GM12891 (cell line): ENCODE results near the gene ZNF789.
A peak's percentile ranks its signal among the peaks of the same experiment; 100 is the strongest.

ENCODE experiments used
- DNase-seq: peaks from one replicate; pipeline ENCODE4 v3.0.0; 2011; ENCODE audit warnings: low spot score; ENCODE audit not compliant: insufficient read length
- FAIRE-seq: peaks from 2 replicates; lab custom pipeline; 2011; peaks lifted over from hg19 to GRCh38; lab: Jason Lieb, UNC
- PAX5 ChIP-seq: IDR thresholded peaks from 2 replicates; pipeline ENCODE4 v1.6.1; 2011; ENCODE audit warnings: low read length, moderate library complexity, mild to moderate bottlenecking; ENCODE audit not compliant: insufficient read depth, severe bottlenecking
- POLR2A ChIP-seq: IDR thresholded peaks from 2 replicates; pipeline ENCODE4 v1.6.1; 2011; ENCODE audit warnings: low read depth, low read length, control low read depth
- POLR2AphosphoS5 ChIP-seq: IDR thresholded peaks from 2 replicates; pipeline ENCODE4 v1.6.1; 2011; ENCODE audit warnings: low read depth, low read length, control low read depth
- POU2F2 ChIP-seq: IDR thresholded peaks from 2 replicates; pipeline ENCODE4 v1.6.1; 2011; ENCODE audit warnings: low read depth, mild to moderate bottlenecking, control low read depth, low read length, moderate library complexity
- SPI1 ChIP-seq: IDR thresholded peaks from 2 replicates; pipeline ENCODE4 v1.6.1; 2011; ENCODE audit warnings: low read depth, low read length, control low read depth
- TAF1 ChIP-seq: IDR thresholded peaks from 2 replicates; pipeline ENCODE4 v1.6.1; 2011; ENCODE audit warnings: low read depth, low read length, control low read depth

The ZNF789 gene

DNA sequence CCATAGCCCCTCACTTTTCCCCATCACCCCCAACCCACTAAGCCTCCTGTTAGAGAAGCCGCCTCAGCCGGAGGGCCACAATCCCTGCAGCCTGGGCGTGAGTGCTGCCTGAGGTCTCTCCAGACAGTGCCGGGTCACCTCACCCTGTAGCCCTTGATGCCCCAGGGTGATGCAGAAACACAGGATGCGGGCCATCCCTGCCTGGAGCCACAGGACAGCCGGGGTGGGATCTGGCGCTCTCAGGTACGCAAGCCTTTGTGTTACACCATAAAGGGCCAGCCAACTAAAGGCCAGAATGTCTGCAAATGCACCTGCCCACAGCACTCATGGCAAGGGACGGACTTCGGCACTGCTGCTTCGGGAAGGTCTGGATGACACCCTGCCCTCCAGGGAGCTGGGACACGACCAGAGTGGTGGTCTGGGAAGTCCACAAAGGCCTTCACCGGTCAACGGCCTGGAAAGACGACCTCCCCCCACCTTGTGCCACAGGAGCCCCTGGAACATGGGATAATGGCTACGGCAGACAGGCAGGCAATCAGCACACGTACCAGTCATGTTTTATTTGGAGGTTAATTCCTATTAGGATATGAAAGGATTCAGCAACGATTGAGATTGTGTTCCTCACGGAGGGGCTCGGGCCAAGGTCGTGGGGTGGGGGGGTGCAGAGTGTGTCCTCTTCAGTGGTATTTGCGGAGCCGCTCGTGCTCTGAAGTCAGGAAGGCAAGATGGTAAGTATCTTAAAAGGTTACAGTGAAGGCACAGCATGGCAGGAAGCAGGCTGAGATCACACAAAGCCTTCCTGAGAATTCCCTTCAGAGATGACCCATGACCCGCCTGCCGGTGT is 14.8 kb upstream of the ZNF789 start:
- DNase-seq, result no peak
- no peak for FAIRE-seq
- 0 out of 2 replicates have a peak, but pooled peaks have one; percentile 25 for TF ChIP-seq POU2F2
- TF ChIP-seq POLR2A, result no peak; the same call in 1 of the 2 replicates

- FAIRE-seq, result peak; percentile 64
- no peak; the same call in 1 of the 2 replicates for TF ChIP-seq POLR2AphosphoS5
- TF ChIP-seq POLR2A, result no peak
- TF ChIP-seq SPI1, result no peak
- TF ChIP-seq TAF1, result no peak
- TF ChIP-seq POU2F2, result no peak
- no peak for TF ChIP-seq PAX5
- DNase-seq, result no peak
Observed at GRCh38 chr7:99459087-99459486, 13.6 kb upstream of the ZNF789 start.

- no peak for TF ChIP-seq SPI1
- no peak for TF ChIP-seq POLR2A
- no peak for TF ChIP-seq POLR2AphosphoS5
- no peak for TF ChIP-seq PAX5
- no peak for TF ChIP-seq TAF1
- TF ChIP-seq POU2F2, result no peak
- no peak for FAIRE-seq
- no peak for DNase-seq
Observed at GRCh38 chr7:99460651-99461050, 12.0 kb upstream of the ZNF789 start.

DNA sequence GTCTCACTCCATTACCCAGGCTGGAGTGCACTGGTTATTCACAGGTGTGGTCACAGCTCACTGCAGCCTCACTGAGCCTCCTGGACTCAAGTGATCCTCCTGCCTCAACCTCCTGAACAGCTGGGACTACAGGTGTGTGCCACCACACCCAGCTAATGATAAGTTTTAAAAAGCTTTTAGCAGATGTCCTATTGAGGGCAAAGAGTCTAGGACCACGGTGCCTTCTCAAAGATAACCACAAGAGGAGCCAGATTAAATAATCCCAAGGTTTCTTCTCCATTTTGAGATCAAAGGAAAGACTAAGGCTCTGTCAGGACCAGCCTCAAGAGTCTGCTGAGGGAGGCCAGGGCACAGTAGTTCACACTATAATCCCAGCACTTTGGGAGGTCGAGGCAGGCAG is 11.5 kb upstream of the ZNF789 start:
- DNase-seq, result no peak
- TF ChIP-seq SPI1, result no peak
- no peak for TF ChIP-seq POU2F2
- TF ChIP-seq POLR2AphosphoS5, result no peak
- no peak for TF ChIP-seq POLR2A
- FAIRE-seq, result no peak

DNA sequence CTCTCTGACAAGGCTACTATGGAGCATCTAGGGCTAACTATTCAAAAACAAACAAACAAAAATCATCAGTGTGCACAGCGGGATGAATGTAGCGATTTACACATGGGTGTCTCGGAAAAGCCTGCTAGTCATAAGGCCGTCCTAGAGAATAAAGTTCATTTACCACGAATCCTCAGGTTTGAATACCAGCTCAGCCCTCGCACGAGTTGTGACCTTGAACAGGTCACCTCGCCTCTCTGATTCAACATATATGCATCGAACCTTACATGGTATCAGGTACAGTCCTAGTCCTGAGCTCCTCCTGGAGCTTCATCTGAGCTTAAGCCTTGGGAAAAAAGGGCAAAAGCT is 7.3 kb upstream of the ZNF789 start:
- DNase-seq (no peak), FAIRE-seq (no peak)
- TF ChIP-seq TAF1, result no peak

- DNase-seq, result no peak
- no peak for TF ChIP-seq TAF1
- TF ChIP-seq POLR2AphosphoS5, result no peak
- no peak for TF ChIP-seq PAX5
- no peak for TF ChIP-seq SPI1
- no peak for TF ChIP-seq POLR2A
- TF ChIP-seq POU2F2, result no peak
- no peak for FAIRE-seq
Observed at GRCh38 chr7:99468336-99468918, 4.3 kb upstream of the ZNF789 start.

- TF ChIP-seq PAX5, result no peak
- no peak for TF ChIP-seq SPI1
- no peak for TF ChIP-seq TAF1
- TF ChIP-seq POLR2AphosphoS5, result no peak
- TF ChIP-seq POLR2A, result no peak
- TF ChIP-seq POU2F2, result no peak
- no peak for FAIRE-seq
- no peak for DNase-seq
Observed at GRCh38 chr7:99469381-99470065, 3.2 kb upstream of the ZNF789 start.

- no peak for TF ChIP-seq POLR2A
- TF ChIP-seq SPI1, result peak; percentile 98
- peak; percentile 94 for FAIRE-seq
Observed at GRCh38 chr7:99473315-99473596, 566 bp downstream of the ZNF789 start.

GRCh38 chr7:99476107-99476506 is 3.4 kb downstream of the ZNF789 start:
- DNase-seq (no peak), FAIRE-seq (no peak)
- no peak for TF ChIP-seq PAX5
- no peak for TF ChIP-seq SPI1
- TF ChIP-seq POU2F2, result no peak
- no peak for TF ChIP-seq POLR2A
- TF ChIP-seq POLR2AphosphoS5, result no peak
- no peak for TF ChIP-seq TAF1

More at GRCh38 chr7:99473315-99473596, 566 bp downstream of the ZNF789 start:
- peak; percentile 58 for DNase-seq

DNA sequence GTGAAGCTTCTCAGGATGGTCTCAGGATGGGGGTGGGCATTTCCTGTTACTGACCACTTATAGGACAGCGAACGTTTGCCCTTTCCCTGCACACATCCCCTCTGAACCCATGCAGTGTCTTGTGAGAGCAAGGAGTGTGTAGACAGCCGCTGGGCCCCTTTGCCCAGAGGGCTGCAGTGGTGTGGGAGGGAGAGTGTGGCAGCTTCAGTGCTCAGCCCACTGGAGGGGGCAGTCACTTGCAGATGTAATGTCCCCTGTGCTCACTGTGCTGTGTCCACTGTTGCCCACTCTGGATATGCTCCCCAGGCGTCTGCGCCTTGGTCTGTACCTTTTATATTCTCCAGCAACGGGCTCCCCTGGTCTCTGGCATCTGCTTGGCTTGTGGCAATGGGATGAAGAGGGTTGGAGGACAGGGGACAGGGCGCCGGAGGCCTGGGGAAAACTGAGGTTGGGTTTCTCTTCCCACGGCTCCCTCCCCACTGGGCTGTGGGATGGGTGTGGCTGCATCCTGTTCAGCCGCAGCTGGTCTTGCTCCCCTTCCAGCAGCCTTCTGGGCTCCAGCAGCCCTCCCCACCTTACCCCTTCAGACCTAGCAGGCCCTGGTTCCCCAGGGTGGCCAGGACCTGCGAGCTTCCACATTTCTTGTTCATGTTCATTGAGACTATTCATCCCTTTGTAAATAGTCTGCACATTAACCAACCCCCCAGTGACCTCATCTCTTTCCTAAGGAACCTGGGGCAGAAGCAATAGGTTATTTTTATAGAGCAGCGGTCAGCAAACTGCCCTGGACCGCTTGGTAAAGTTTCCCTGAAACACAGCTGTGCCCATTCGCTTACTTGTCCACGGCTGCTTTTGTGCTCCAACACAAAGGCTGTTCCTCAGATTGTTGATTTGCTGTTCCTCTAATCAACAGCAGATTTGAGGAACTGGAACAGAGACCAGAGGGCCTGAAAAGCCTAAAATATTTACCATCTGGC is 6.1 kb downstream of the ZNF789 start:
- TF ChIP-seq SPI1 (peak; percentile 61), PAX5 (no peak), POLR2AphosphoS5 (0 out of 2 replicates have a peak, but pooled peaks have one; percentile 25)
- FAIRE-seq (no peak), DNase-seq (no peak)
